Middle frontal gyrus (tissue), 1 donor: ENCODE measurements around the gene PI4KA.
"Not testable (repeated sequence)": the region's sequence is repeated elsewhere in the genome, so short reads cannot be mapped to it uniquely, and the experiment has no call there.

ENCODE experiments used
- DNase-seq: peaks from one replicate; pipeline ENCODE4 v3.0.0-alpha.2; 2015; ENCODE audit warnings: low spot score; ENCODE audit errors: extremely low spot score

The PI4KA gene

DNA sequence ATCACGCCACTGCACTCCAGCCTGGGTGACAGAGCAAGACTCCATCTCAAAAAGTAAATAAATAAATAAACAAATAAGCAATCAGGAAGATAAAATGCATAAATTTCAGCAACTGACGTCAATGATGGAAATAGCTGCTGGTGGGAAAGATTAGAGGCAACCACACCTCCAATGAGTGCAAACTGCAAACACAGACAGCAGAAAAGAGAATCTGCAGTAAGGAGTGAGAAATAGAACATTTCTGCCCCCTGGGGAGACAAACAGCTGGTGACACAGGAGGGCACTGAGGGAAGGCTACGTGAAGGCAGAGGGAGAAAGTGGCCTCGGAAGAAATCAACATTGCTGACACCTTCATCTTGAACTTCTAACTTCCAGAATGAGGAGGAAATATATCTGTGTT lies 6.5 kb downstream of the PI4KA start:
- no peak for DNase-seq

DNA sequence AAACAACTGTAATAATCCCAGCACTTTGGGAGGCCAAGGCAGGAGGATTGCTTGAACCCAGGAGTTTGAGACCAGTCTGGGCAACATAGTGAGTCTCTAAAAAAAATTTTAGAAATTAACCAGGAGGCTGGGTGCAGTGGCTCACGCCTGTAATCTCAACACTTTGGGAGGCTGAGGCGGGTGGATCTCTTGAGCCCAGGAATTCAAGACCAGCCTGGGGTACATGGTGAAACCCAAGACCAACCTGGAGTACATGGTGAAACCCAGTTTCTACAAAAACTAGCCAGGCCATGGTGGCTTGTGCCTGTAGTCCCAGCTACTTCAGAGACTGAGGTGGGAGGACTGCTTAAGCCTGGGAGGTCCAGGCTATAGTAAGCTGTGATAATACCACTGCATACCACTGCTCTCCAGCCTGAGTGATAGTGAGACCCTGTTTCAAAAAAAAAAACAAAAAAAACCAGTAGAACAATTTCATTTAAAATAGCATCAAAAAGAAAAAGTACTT lies 11.2 kb downstream of the PI4KA start:
- DNase-seq = no peak

DNA sequence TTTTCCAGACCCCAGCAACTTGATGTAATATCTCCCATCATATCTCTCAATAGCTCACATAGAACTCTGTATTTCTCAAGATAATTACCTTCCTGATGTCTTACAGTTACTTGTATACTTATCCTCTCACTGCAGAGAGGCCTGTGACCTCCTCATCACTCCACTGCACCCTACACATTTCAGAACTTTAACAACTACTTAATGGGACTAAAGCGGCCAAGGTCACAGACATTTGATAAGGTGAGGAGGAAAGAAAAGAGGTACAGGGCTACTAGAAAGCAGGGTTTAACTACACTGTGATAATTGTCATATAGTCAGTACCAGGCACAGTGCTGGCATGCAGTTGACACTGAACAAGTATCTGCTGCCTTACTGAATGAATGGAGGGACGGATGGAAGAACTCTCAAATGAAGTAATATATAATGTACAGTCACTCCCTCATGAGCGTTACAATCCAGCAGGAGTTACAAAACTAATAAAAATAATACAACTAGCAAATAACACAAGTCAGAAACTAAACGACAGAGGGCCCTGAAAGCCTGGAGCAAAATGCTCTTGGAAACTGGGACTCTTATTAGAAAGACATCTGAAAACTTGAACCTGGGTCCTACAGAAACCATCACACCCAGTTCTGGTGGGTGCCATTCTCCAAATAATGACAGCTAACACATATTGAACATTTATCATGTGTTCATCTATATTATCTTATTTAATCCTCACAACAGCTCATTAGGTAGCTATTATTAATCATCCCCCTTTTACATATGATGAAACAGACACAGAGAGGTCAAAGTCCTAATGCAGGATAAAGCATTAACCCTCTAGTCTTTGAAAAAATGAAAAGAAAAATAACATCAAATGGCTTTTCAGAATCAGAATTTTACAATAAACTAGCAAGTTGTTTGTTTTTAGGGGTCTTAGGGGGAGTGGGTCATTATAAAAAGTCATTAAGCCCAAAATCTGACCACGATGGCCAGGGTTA lies 14.3 kb downstream of the PI4KA start:
- DNase-seq = no peak

DNA sequence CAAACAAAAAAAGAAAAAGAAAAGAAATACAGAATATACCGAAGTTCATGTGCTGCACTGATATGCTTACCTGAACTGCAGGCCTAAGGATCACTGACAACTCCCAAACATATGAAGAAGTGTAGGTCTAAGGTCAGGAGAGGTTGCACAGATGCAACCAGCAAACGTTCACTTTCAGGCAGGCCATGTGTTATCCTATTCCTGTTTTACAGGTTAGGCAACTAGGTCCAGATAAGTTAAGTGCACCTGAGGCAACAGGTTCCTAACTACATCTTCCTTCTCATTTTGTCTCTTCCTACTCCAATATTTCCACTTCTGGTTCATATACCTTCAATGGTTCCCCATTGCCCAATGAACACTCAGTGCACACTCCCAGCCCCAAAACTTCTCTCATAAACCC lies 15.1 kb downstream of the PI4KA start:
- no peak for DNase-seq

DNA sequence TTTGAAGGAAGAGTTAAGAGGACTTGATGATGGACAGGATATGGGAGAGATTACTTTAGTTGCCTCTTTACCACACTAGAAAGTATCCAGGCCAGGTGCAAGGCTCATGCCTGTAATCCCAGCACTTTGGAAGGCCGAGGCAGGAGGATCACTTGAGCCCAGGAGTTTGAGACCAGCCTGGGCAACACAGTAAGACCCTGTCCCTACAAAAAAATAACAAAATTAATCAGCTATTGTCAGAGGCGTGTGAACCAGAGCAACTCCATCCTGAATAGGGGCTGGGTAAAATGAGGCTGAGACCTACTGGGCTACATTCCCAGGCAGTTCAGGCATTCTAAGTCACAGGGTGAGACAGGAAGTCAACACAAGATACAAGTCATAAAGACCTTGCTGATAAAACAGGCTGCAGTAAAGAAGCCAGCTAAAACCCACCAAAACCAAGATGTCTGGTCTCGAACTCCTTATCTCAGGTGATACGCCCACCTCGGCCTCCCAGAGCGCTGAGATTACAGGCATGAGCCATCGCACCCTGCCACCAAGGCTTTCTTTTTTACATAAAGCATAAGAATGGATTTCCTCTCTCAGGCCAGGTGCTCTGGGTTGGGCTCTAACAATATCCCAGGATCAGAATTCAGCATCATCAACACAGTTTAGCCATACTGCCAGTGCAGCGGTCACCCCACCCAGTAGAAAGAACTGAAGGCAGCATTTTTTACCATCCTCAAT lies 17.8 kb downstream of the PI4KA start:
- DNase-seq = no peak

DNA sequence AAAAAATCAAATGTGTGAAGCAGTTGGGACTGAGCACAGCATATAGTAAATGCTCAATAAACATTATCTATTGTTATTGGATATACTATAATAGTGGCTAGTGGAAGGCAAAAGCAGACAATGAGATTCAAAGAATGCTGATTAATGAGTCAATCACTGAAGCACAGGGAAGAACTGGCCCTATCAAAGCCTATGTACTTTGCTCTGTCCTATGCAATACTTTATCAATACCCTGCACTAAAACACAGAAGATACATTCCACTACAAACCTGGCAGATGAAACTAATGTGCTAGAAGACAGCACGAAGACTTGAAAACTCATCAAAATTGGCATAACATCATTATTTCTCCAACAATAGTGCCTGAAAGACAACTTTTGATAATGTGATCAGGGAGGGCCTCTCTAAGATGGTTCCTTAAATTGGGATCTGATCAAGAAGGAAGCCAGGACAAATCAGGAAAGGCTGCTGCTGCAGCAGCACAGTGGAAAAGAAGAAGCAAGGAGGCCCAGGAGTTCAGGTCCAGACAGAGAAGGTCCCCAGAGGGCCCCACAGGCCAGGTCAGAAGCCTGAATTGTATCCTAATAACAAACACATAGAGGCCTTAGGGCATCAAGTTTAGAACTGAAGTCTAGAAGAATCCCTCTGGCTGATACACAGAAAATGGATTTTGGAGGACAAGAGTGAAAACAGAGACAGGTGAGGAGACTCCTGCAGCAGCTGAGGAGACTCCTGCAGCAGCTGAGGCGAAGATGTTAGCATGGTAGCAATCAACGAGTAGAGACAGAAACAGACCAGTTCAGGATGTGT lies 18.6 kb downstream of the PI4KA start:
- no peak for DNase-seq

DNA sequence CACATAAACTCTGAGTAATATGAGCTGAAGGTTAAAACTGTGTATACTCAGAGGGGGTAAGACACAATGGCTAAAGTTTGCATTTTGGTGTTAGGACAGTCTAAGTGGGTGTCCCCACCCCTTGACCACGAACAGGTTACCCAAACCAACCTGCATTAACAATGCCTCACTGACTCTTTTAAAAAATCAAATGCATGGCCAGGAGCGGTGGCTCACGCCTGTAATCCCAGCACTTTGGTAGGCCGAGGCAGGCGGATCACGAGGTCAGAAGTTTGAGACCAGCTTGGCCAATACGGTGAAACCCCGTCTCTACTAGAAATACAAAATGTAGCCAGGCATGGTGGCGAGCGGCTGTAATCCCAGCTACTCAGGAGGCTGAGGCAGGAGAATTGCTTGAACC lies 19.3 kb downstream of the PI4KA start:
- DNase-seq = not testable (repeated sequence)

DNA sequence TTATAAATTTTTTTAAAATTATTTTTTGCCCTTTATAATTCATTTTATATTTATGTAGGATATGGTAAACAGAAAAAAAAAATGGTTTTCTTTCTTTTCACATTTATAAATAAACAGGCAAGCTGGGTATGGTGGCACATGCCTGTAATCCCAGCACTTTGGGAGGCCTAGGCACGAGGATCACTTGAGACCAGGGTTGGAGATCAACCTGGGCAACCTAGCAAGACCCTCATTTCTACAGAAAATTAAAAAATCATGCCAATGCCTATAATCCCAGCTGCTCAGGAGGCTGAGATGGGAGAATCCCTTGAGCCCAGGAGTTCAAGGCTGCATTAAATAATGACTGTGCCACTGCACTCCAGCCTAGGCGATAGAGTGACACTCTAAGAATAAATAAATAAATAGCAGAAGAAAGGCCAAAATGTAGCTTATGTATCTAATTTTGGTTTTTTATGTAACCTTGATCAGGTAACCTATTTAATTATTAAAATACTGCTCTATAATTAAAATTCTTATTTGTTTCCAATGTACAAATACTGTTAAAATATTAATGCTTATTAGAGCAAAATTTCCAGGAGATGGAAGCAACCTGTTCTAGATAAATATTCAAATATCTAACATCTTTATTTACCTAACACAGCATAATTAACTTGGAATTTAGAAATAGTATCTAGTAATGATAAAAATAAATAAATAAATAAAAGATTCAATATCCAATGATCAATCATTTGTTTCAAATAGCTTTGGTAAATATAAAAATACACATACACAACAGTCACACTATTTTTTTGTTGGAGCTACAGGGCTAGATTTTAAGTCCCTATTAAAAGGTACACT lies 21.4 kb downstream of the PI4KA start:
- no peak for DNase-seq

DNA sequence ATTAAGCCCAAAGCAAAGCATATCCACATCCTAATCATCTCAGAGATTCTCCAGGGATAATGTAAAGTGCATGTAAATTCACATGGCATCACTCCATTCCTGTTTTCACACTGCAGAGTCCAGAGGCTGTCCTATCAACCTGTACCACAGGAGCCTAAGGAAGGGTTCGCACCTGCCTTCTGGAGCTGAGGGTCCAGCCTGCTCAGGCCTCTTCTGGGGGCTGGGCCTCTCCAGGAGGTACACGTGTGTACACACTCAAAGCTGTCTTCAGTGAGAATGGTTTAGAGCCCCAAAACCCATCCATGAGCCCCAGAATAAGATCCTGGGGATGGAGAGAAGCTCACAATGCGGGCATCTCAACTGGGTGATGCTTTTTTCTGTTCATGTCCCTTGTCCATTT lies 23.9 kb downstream of the PI4KA start:
- no peak for DNase-seq

DNA sequence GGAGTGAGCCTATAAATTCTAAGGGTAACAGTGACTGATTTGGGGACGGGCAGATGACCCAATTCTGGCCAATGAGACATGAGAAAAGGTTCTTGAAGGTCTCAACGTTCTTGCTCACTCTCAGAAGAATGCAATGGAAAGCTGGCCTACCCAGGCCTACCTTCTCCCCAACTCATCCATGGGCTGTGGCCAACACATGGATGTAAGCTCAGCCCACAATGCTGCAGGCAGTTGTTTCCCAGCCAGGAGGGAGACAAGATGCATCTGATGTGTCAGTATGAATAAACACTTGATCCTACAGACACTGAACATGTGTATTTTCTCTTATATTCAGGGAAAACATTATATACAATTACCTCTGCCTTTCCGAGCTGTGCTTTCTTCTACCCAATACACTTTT lies 24.4 kb downstream of the PI4KA start:
- no peak for DNase-seq

DNA sequence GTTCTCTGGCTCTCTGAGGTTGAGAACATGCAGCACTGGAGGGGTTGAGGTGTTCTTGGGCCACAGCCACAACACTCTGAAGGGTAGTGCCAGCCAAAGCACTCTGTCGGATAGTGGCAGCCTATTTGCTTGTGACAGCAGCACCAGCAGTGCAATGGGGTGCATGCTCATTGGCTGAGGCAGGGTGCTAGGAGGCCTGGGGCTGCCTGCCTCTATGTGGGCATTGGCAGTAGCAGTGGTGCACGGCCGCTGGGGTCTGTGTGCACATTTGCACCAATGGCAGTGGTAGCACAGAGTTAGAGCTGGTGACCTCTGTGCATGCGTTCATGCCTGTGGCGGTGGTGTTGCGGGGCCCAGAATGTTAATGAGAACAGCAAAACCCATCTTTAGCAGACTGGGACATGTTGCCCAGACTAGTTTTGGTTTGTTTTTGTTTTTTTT lies 25.4 kb downstream of the PI4KA start:
- DNase-seq = no peak

DNA sequence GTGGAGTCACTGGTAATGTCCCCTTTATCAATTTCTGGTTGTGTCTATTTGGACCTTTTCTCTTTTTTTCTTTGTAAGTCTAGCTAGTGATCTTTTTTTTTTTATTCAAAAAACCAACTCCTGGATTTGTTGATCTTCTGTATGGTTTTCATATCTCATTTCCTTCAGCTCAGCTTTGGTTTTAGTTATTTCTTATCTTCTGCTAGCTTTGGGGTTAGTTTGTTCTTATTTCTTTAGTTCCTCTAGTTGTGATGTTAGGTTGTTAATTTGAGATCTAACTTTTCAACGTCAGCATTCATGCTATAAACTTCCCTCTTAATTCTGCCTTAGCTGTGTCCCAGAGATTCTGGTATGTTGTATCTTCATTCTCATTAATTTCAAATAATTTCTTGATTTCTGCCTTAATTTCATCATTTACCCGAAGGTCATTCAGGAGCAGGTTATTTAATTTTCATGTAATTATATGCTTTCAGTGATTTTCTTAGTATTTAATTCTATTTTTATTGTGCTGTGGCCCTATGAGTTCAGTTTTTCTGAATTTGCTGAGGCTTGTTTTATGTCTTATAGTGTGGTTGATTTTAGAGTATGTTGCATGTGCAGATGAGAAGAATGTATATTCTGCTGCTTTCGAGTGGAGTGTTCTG lies 29.0 kb downstream of the PI4KA start:
- no peak for DNase-seq

DNA sequence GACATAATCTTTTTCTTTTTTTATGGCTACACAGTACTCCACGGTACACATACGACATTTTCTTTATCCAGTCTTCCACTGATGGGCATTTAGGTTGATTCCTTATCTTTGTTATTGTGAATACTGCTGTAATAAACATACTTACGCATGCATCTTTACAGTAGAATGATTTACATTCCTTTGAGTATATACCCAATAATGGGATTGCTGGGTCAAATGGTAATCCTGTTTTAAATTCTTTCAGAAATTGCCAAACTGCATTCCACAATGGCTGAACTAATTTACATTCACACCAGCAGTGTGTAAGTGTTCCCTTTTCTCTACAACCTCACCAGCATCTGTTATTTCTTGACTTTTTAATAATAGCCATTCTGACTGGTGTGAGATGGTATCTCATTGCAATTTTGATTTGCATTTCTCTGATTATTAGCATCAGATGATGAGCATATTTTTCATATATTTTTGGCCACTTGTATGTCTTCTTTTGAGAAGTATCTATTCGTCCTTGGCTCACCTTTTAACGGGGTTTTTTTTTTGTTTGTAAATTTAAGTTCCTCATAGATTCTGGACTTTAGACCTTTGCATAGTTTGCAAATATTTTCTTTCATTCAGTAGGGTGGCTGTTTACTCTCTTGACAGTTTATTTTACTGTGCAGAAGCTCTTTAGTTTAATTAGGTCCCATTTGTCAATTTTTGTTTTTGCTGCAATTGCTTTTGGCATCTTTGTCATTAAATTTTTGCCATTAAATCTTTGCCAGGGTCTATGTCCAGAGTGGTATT lies 32.0 kb downstream of the PI4KA start:
- DNase-seq = not testable (repeated sequence)

DNA sequence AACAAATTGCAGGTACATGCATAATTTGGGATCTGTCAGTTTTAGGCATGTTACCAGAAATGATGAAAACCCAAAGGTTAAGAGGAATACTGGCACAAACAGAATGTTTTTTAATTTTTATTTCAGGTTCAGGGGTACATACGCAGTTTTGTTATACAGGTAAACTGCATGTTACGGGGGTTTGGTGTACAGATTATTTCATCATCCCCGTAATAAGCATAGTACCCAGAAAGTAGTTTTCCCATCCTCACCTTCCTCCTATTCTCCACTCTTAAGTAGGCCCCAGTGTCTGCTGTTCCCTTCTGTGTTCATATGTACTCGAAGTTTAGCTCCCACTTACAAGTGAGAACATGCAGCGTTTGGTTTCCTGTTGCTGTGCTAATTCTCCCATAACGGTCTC lies 33.0 kb downstream of the PI4KA start:
- DNase-seq = no peak

DNA sequence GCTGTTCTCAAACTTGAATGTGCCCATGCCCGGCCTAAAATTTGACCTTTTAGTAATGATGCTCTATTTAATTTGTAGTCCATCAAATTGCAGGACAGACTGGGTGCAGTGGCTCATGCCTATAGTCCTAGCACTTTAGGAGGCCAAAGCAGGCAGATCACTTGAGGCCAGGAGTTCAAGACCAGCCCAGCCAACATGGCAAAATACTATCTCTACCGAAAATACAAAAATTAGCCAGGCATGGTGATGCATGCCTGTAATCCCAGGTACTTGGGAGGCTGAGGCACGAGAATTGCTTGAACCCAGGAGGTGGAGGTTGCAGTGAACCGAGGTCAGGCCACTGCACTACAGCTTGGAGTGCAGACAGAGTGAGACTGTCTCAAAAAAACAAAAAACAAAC lies 33.4 kb downstream of the PI4KA start:
- DNase-seq = not testable (repeated sequence)

DNA sequence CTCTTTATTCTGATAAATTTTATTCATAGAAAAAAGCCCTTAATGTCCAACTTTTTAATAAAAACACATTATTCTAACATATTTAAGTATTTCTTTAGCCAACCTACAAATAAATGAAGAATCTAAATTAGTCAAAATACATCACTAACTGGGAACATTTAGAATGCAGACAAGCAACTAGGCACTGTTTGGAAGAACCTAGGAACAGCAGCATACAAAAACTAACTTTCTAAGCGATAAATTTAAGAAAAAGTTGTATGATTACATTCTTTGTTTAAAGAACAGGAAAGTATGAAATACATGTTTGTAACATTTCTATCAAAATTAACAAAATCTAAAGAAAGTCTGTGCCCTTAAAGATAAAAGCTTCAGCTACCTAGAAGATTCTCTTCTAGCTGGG lies 35.3 kb downstream of the PI4KA start:
- no peak for DNase-seq

DNA sequence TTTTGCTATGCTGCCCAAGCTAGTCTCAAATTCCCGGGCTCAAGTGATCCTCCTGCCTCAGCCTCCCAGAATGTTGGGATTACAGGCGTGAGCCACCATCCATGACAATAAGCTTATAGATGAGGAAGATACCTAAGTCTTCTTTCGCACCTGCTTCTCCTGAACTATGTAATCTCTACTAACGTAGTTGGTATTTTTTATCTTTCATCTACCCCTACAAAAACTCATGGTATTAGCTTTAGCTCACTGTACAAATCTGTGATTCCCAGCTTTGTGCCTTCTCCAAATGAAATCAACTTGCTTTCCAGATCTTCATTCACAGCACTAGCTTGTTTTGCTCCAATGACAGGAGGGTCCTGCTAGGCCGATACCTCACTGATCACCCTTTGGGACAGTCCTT lies 36.4 kb downstream of the PI4KA start:
- DNase-seq = no peak

DNA sequence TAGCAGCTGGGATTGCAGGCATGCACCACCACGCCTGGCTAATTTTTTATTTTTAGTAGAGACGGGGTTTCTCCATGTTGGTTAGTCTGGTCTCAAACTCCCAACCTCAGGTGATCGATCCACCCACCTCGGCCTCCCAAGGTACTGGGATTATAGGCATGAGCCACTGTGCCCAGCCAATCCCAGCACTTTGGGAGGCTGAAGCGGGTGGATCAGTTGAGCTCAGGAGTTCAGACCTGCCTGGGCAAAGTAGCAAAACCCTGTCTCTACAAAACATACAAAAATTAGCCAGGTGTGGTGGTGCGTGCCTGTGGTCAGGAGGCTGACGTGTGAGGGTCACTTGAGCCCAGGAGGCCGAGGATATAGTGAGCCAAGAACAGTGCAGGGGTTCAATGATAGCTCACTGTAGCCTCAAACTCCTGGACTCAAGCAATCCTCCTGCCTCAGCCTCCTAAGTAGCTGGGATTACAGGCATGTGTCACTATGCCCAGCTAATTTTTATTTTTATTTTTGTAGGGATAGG lies 36.8 kb downstream of the PI4KA start:
- DNase-seq = not testable (repeated sequence)

DNA sequence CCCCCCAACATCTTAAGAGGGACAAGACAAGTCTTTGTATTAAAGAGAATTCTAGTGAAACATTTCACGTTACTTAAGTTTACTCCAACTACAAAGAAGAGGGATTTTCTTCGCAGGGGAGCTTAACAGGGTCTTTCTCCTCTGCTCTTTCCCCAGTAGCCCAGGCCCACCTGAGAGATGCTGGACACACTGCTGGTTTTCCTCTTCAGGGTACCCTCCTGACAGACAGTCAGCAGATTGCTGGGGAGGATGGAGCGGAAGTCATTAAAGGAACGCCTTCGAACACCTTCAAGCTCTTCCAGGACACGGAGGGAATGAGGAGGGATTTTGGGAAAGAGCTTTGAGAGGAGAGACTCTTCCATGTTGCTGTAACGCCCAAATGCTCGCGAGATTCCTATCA lies 39.1 kb downstream of the PI4KA start:
- DNase-seq = no peak
